Activated CD4-positive, alpha-beta T cell treated with anti-CD3 and anti-CD28 coated beads for 48 hours (primary cell): ENCODE data around the gene SLC16A1.
A peak's percentile ranks its signal among the peaks of the same experiment; 100 is the strongest.
"Not testable (repeated sequence)": the region's sequence is repeated elsewhere in the genome, so short reads cannot be mapped to it uniquely, and the experiment has no call there.

Source experiments
- DNase-seq: peaks from one replicate; pipeline ENCODE4 v3.0.0-alpha.2; 2020

Gene SLC16A1

GRCh38 chr1:112964347-112964746 lies 8.4 kb upstream of the SLC16A1 start:
- DNase-seq = no peak

- no peak for DNase-seq
Observed at GRCh38 chr1:112961072-112961471, 5.1 kb upstream of the SLC16A1 start.

- no peak for DNase-seq
Observed at GRCh38 chr1:112960384-112960783, 4.4 kb upstream of the SLC16A1 start.

GRCh38 chr1:112958236-112958635 lies 2.2 kb upstream of the SLC16A1 start:
- not testable (repeated sequence) for DNase-seq

- peak; percentile 60 for DNase-seq
Observed at GRCh38 chr1:112957133-112957812, 1.3 kb upstream of the SLC16A1 start.

GRCh38 chr1:112956544-112957132 lies 642 bp upstream of the SLC16A1 start:
- DNase-seq = peak; percentile 55

- peak; percentile 75 for DNase-seq
Observed at GRCh38 chr1:112954945-112955772, 837 bp downstream of the SLC16A1 start.

GRCh38 chr1:112954017-112954650 lies 1.9 kb downstream of the SLC16A1 start:
- DNase-seq = no peak

GRCh38 chr1:112950426-112950825 lies 5.6 kb downstream of the SLC16A1 start:
- no peak for DNase-seq

GRCh38 chr1:112946683-112947082 lies 9.3 kb downstream of the SLC16A1 start:
- DNase-seq = no peak

- no peak for DNase-seq
Observed at GRCh38 chr1:112939810-112940209, 16.2 kb downstream of the SLC16A1 start.

GRCh38 chr1:112938210-112938609 lies 17.8 kb downstream of the SLC16A1 start:
- no peak for DNase-seq

- DNase-seq = no peak
Observed at GRCh38 chr1:112937495-112937894, 18.5 kb downstream of the SLC16A1 start.

GRCh38 chr1:112937070-112937469 lies 18.9 kb downstream of the SLC16A1 start:
- no peak for DNase-seq

GRCh38 chr1:112935461-112936111 lies 20.4 kb downstream of the SLC16A1 start:
- no peak for DNase-seq

- DNase-seq = no peak
Observed at GRCh38 chr1:112934577-112934976, 21.4 kb downstream of the SLC16A1 start.

GRCh38 chr1:112933820-112934571 lies 22.0 kb downstream of the SLC16A1 start:
- no peak for DNase-seq

GRCh38 chr1:112929979-112930378 lies 26.0 kb downstream of the SLC16A1 start:
- DNase-seq = no peak

- no peak for DNase-seq
Observed at GRCh38 chr1:112927462-112927990, 28.5 kb downstream of the SLC16A1 start.

- no peak for DNase-seq
Observed at GRCh38 chr1:112926858-112927257, 29.1 kb downstream of the SLC16A1 start.

- DNase-seq = no peak
Observed at GRCh38 chr1:112925015-112925414, 31.0 kb downstream of the SLC16A1 start.

- no peak for DNase-seq
Observed at GRCh38 chr1:112923959-112924349, 32.0 kb downstream of the SLC16A1 start.
